K562 (cell line): ENCODE data around the gene PRKACB. TPM values are rescaled to one million over a fixed set of nuclear protein-coding genes. Genes with fewer than 3 reads are reported as not detected.

Experiments
- ATAC-seq: fragments of 200-7000 bp; cut with Tn5 transposase; 3 replicates; pipeline ENCODE4 v1.9.1; 2020; ENCODE audit warnings: moderate library complexity
- BruUV-seq: library from RNA; stranded (reverse); fragments of 400-500 nt; replicated peaks from 2 replicates; lab custom pipeline; 2021; lab: Mats Ljungman, UMichigan
- CTCF ChIA-PET: fragments of 300-600 bp; formaldehyde crosslinking; extraction: SDS; loops from one replicate; lab custom pipeline; 2021; ENCODE audit warnings: low intra/inter-chr PET ratio; lab: Yijun Ruan, JAX
- POLR2A ChIA-PET: fragments of 300-600, 350-650 bp; sonication (Branson Sonifier 250); formaldehyde crosslinking; extraction: SDS; loops from one replicate; lab custom pipeline; 2021; ENCODE audit warnings: antibody characterized with exemption, inconsistent platforms; lab: Yijun Ruan, JAX
- DNase-seq, 4 experiments: peaks; one replicate each; pipeline versions ENCODE4 v3.0.0 to v3.0.0-alpha.2; 2011 to 2018; ENCODE audit warnings: low spot score in 3 of 4, mixed read lengths in 3 of 4; ENCODE audit errors: extremely low read depth in 1 of 4
- FAIRE-seq: peaks from 2 replicates; lab custom pipeline; 2011; peaks lifted over from hg19 to GRCh38; lab: Jason Lieb, UNC
- H2AFZ ChIP-seq: 2 replicates; pipeline ENCODE4 v1.6.0; 2011; ENCODE audit warnings: low read depth, low read length, control low read depth, inconsistent platforms
- H3K27ac ChIP-seq: fragments of 200-600 bp; 3 replicates; pipeline ENCODE4 v1.8.0; 2011; ENCODE audit warnings: low read depth, mild to moderate bottlenecking, control low read depth, inconsistent platforms, low read length, moderate library complexity, mixed read lengths; ENCODE audit errors: extremely low read depth
- H3K27me3 ChIP-seq, 2 experiments: fragments of 300-600 bp in 1 of 2; 2 replicates in 1 of 2; 3 replicates in 1 of 2; pipeline versions ENCODE4 v1.6.0 to v1.8.0; 2011; ENCODE audit warnings: inconsistent platforms in 2 of 2, low read length in 2 of 2, mild to moderate bottlenecking in 1 of 2, mixed read lengths in 1 of 2, moderate library complexity in 1 of 2; ENCODE audit not compliant: control insufficient read depth in 2 of 2, insufficient read depth in 2 of 2
- H3K36me3 ChIP-seq: fragments of 300-600 bp; 3 replicates; pipeline ENCODE4 v1.8.0; 2011; ENCODE audit warnings: mild to moderate bottlenecking, low read length, inconsistent platforms; ENCODE audit not compliant: control insufficient read depth, insufficient read depth
- H3K4me1 ChIP-seq, 2 experiments: fragments of 200-600 bp in 1 of 2; replicated peaks in 1 of 2; 2 replicates in 1 of 2; 3 replicates in 1 of 2; pipeline versions ENCODE4 v1.5.1 to v1.8.0; 2011; ENCODE audit warnings: inconsistent platforms in 2 of 2, low read length in 2 of 2, mild to moderate bottlenecking in 1 of 2, mixed read lengths in 1 of 2, moderate library complexity in 1 of 2; ENCODE audit not compliant: control insufficient read depth in 2 of 2, insufficient read depth in 2 of 2
- H3K4me2 ChIP-seq: 2 replicates; pipeline ENCODE4 v1.6.1; 2011; ENCODE audit warnings: low read length, control low read depth, inconsistent platforms, mixed read lengths; ENCODE audit not compliant: insufficient read depth
- H3K4me3 ChIP-seq: fragments of 200-600 bp; sonication (generic), shearing (Covaris generic); 2 replicates; pipeline ENCODE4 v1.5.1; 2016; ENCODE audit warnings: control low read depth, inconsistent platforms
- H3K79me2 ChIP-seq: fragments of 200-600 bp; 3 replicates; pipeline ENCODE4 v1.8.0; 2011; ENCODE audit warnings: low read length, inconsistent platforms; ENCODE audit not compliant: control insufficient read depth, insufficient read depth
- H3K9ac ChIP-seq, 2 experiments: 2 replicates each; pipeline versions ENCODE4 v1.6.0 to v1.6.1; 2011; ENCODE audit warnings: low read depth in 2 of 2, low read length in 2 of 2, control low read depth in 1 of 2, inconsistent platforms in 1 of 2, mild to moderate bottlenecking in 1 of 2, mixed read lengths in 1 of 2; ENCODE audit not compliant: insufficient read depth in 1 of 2
- H3K9me1 ChIP-seq: one replicate; pipeline ENCODE4 v1.6.0; 2011; ENCODE audit warnings: inconsistent platforms, mild to moderate bottlenecking, low read length, moderate library complexity; ENCODE audit not compliant: control insufficient read depth, insufficient read depth
- H3K9me3 ChIP-seq: replicated peaks from 2 replicates; pipeline ENCODE4 v1.5.1; 2011; ENCODE audit warnings: low read depth, low read length, inconsistent platforms; ENCODE audit not compliant: control insufficient read depth, insufficient read depth
- H4K20me1 ChIP-seq: replicated peaks from 2 replicates; pipeline ENCODE4 v1.6.1; 2011; ENCODE audit warnings: low read length, inconsistent platforms, mixed read lengths; ENCODE audit not compliant: control insufficient read depth, insufficient read depth
- ARHGAP35 ChIP-seq: fragments of 450-650 bp; IDR thresholded peaks from 2 replicates; pipeline ENCODE4 v1.6.1; 2018; ENCODE audit not compliant: partially characterized antibody
- CHD1 ChIP-seq: fragments of 200-600 bp; sonication (generic); IDR thresholded peaks from one replicate; pipeline ENCODE4 v1.6.1; 2012; ENCODE audit warnings: mild to moderate bottlenecking, moderate library complexity, low read length, inconsistent platforms
- GATA2 ChIP-seq: sonication (generic); formaldehyde crosslinking; IDR thresholded peaks from 2 replicates; pipeline ENCODE4 v1.4.0; 2020; ENCODE audit warnings: mild to moderate bottlenecking, missing genetic modification reagents
- HMGN3 ChIP-seq: IDR thresholded peaks from 2 replicates; pipeline ENCODE4 v1.6.1; 2011; ENCODE audit warnings: borderline replicate concordance, low read depth, mild to moderate bottlenecking, mixed read lengths, low read length; ENCODE audit not compliant: insufficient read length; ENCODE audit errors: extremely low read depth
- POLR2AphosphoS2 ChIP-seq: IDR thresholded peaks from 2 replicates; pipeline ENCODE4 v1.6.1; 2012; ENCODE audit warnings: low read length, improper control_type of control experiment
- SMARCA5 ChIP-seq: fragments of 450-650 bp; IDR thresholded peaks from 2 replicates; pipeline ENCODE4 v1.6.1; 2016
- ZBTB49 ChIP-seq: sonication (generic); formaldehyde crosslinking; IDR thresholded peaks from 2 replicates; pipeline ENCODE4 v1.8.0; 2022; ENCODE audit warnings: missing genetic modification reagents, mild to moderate bottlenecking, borderline replicate concordance
- in situ Hi-C: fragments of 300-500 bp; cut with MboI; formaldehyde crosslinking; loops from 4 replicates; pipeline ENCODE4 v1.15.0; 2018; ENCODE audit warnings: inconsistent platforms, mixed read lengths
- intact Hi-C: fragments of 100-400 bp; cut with micrococcal nuclease; formaldehyde crosslinking; loops from 2 replicates; pipeline ENCODE4 v1.14.2; 2022
- polyA plus RNA-seq, 8 experiments: library from polyadenylated mRNA; depleted of rRNA in 4 of 8; stranded (reverse) in 5 of 8; unstranded in 3 of 8; fragments of >200 nt; fragmentation: Nextera tagmentation in 2 of 8; fragmentation: Illumina TruSeq in 1 of 8; extraction: Ambion mirVana in 2 of 8; extraction: Trizol in 1 of 8; gene quantifications; 2 replicates each; pipeline versions ENCODE4 v1.2.1 to v1.2.3, GENCODE V29; 2011 to 2014; ENCODE audit warnings: inconsistent platforms in 1 of 8, missing spikeins in 1 of 8
- total RNA-seq, 7 experiments: library from RNA; depleted of rRNA in 6 of 7; stranded (reverse); fragments of >200 nt in 6 of 7; fragmentation: Illumina TruSeq in 2 of 7; extraction: Trizol in 2 of 7; gene quantifications; 2 replicates each; pipeline versions ENCODE4 v1.2.1 to v1.2.3, GENCODE V29; 2011 to 2021; ENCODE audit warnings: low replicate concordance in 1 of 7
- TF ChIP-seq, protein P1 (sequence below): fragments of 150-350 bp; IDR thresholded peaks from 2 replicates; pipeline ENCODE4 v1.6.1; 2014; ENCODE audit warnings: low read depth, mild to moderate bottlenecking, low read length, borderline replicate concordance
- TF ChIP-seq, protein P2 (sequence below), 2 experiments: fragments of 150-350 bp in 1 of 2; IDR thresholded peaks; 2 replicates each; pipeline ENCODE4 v1.6.1; 2012 to 2016; ENCODE audit warnings: low read depth in 2 of 2, low read length in 2 of 2, mild to moderate bottlenecking in 1 of 2, moderate library complexity in 1 of 2
- TF ChIP-seq, protein P3 (sequence below): sonication (generic); formaldehyde crosslinking; IDR thresholded peaks from 2 replicates; pipeline ENCODE4 v1.8.0; 2022; ENCODE audit warnings: mild to moderate bottlenecking, missing genetic modification reagents, borderline replicate concordance

PRKACB gene
- total and polyA plus RNA-seq, 9 of the 15 experiments (the other 6 are each of a cell fraction or from before 2014, with no cell fraction given) = 1.1 to 5.2 (median 2.8) TPM

DNA sequence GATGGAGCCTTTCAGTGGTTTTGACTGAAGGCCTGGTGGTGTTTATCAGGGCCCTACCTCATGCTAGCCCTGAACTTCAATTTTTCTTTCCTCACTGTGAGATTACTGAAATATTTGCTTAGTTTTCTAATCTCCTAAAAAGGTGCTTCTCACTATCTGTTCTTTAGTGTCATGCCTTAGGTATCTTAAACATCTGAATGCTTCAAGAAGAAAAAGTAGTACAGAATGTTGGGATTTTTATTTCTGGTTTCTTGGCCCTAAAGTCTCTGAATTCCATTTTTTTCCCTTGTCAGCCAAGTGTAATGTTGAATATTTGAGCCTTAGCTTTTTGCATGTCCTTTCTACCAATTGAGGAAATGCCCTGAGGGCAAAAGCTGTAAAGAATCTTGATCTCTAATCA lies 47.9 kb upstream of the PRKACB start:
- ATAC-seq = no peak
- intact Hi-C loops = no loop called here
- no peak overlapping the region for H3K27ac ChIP-seq
- no peak overlapping the region for H3K4me3 ChIP-seq
- no peaks in the 10 kb centered on the region for H3K9me1 ChIP-seq
- in situ Hi-C loops = no loop called here
- no TSS peak for BruUV-seq
- H3K9ac ChIP-seq = no peak overlapping the region
- 0 out of 3 replicates have a peak, but pooled peaks cover 3% of the 10 kb centered on the region for H3K79me2 ChIP-seq
- H3K36me3 ChIP-seq = no peaks in the 10 kb centered on the region
- ChIA-PET CTCF (no interaction called here), POLR2A (no interaction called here)
- H4K20me1 ChIP-seq = no peaks in the 10 kb centered on the region
- no peak overlapping the region for H2AFZ ChIP-seq
- H3K4me2 ChIP-seq = no peak overlapping the region
- H3K4me1 ChIP-seq = peaks cover 0 to 4% of the 10 kb centered on the region in 2 experiments; a peak in 3 of 5 replicates
- FAIRE-seq = no peak
- H3K27me3 ChIP-seq = no peaks in the 10 kb centered on the region
- no peaks in the 10 kb centered on the region for H3K9me3 ChIP-seq
- no peak for DNase-seq
- TF ChIP-seq SMARCA5 (no peak), HMGN3 (no peak), POLR2AphosphoS2 (no peak), GATA2 (CRISPR knock-in tag) (no peak), ZBTB49 (no peak), CHD1 (no peak), ARHGAP35 (no peak)
- TF ChIP-seq, protein P1, sequence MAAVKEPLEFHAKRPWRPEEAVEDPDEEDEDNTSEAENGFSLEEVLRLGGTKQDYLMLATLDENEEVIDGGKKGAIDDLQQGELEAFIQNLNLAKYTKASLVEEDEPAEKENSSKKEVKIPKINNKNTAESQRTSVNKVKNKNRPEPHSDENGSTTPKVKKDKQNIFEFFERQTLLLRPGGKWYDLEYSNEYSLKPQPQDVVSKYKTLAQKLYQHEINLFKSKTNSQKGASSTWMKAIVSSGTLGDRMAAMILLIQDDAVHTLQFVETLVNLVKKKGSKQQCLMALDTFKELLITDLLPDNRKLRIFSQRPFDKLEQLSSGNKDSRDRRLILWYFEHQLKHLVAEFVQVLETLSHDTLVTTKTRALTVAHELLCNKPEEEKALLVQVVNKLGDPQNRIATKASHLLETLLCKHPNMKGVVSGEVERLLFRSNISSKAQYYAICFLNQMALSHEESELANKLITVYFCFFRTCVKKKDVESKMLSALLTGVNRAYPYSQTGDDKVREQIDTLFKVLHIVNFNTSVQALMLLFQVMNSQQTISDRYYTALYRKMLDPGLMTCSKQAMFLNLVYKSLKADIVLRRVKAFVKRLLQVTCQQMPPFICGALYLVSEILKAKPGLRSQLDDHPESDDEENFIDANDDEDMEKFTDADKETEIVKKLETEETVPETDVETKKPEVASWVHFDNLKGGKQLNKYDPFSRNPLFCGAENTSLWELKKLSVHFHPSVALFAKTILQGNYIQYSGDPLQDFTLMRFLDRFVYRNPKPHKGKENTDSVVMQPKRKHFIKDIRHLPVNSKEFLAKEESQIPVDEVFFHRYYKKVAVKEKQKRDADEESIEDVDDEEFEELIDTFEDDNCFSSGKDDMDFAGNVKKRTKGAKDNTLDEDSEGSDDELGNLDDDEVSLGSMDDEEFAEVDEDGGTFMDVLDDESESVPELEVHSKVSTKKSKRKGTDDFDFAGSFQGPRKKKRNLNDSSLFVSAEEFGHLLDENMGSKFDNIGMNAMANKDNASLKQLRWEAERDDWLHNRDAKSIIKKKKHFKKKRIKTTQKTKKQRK = no peak
- TF ChIP-seq, protein P2, sequence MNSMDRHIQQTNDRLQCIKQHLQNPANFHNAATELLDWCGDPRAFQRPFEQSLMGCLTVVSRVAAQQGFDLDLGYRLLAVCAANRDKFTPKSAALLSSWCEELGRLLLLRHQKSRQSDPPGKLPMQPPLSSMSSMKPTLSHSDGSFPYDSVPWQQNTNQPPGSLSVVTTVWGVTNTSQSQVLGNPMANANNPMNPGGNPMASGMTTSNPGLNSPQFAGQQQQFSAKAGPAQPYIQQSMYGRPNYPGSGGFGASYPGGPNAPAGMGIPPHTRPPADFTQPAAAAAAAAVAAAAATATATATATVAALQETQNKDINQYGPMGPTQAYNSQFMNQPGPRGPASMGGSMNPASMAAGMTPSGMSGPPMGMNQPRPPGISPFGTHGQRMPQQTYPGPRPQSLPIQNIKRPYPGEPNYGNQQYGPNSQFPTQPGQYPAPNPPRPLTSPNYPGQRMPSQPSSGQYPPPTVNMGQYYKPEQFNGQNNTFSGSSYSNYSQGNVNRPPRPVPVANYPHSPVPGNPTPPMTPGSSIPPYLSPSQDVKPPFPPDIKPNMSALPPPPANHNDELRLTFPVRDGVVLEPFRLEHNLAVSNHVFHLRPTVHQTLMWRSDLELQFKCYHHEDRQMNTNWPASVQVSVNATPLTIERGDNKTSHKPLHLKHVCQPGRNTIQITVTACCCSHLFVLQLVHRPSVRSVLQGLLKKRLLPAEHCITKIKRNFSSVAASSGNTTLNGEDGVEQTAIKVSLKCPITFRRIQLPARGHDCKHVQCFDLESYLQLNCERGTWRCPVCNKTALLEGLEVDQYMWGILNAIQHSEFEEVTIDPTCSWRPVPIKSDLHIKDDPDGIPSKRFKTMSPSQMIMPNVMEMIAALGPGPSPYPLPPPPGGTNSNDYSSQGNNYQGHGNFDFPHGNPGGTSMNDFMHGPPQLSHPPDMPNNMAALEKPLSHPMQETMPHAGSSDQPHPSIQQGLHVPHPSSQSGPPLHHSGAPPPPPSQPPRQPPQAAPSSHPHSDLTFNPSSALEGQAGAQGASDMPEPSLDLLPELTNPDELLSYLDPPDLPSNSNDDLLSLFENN (IDR thresholded peaks at IDR 0.05; ENCODE audit: low read depth in 2 of 2, low read length in 2 of 2) = no peak
- TF ChIP-seq, protein P3, sequence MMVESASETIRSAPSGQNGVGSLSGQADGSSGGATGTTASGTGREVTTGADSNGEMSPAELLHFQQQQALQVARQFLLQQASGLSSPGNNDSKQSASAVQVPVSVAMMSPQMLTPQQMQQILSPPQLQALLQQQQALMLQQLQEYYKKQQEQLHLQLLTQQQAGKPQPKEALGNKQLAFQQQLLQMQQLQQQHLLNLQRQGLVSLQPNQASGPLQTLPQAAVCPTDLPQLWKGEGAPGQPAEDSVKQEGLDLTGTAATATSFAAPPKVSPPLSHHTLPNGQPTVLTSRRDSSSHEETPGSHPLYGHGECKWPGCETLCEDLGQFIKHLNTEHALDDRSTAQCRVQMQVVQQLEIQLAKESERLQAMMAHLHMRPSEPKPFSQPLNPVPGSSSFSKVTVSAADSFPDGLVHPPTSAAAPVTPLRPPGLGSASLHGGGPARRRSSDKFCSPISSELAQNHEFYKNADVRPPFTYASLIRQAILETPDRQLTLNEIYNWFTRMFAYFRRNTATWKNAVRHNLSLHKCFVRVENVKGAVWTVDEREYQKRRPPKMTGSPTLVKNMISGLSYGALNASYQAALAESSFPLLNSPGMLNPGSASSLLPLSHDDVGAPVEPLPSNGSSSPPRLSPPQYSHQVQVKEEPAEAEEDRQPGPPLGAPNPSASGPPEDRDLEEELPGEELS (CRISPR knock-in tag) = no peak
